NCI-H2029 (cell line): Measurements from ENCODE around the gene DMKN.

ENCODE experiments used
- DNase-seq: peaks from one replicate; lab custom pipeline; 2025; lab: John Stamatoyannopoulos, UW

DMKN gene

DNA sequence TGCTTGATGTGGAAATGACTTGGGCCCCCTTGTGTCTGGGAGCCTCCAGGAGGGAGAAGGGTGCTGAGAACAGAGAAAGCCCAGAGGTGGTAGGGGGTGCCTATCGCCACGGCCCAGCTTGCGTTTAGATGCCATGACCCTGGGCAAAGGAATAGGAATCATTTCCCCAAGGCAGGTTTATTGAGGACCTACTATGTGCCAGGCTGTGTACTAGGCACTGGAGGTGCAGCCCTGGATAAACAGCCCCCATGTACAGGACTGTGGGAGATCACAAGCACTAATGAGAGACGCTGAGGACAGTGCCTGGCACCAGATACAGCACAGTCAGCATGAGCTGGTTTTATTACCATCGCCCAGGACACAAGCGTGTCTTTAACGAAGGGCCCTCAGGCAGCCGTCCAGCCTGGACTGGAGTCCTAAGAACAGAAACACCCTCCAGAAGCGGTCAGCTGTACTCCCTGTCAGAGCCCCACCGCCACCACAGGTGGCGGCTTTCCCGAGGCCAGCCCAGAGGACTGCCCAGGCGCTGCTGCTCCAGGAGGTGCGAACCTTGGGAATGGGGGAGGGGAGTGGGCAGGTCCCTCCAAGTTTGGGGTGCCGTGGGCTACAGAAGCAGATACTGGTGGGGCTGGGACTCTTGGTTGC lies 36.6 kb upstream of the DMKN start:
- no peak for DNase-seq

DNA sequence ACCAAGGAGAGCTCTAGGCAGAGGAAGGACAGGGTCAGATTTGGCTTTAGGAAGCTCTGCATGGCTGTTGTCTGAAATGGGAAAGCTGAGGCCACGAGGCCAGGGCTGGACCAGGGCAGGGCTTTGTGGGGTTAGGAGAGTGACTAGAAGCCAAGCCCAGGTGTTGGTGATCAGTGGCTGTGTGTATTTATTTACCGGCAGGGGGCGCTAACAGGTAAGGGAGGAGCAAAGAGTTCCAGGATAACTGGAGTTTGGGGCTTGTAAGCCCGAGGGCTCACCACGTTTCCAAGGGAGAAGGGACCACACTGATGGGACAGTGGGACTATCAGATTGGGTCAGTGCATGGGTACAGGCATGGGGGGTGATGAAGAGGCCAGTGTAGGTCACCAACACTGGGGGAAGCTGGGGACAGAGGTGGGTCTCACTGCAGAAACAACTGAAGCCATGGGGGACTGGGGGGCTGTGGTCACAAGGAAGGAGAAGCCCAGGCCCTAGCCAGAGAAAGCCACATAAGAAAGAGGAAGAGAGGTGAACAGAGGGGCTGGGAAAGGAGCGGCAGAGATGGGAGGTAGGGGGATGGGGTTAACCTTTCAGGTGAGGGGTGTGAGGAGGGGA lies 35.8 kb upstream of the DMKN start:
- DNase-seq, result peak; percentile 77

DNA sequence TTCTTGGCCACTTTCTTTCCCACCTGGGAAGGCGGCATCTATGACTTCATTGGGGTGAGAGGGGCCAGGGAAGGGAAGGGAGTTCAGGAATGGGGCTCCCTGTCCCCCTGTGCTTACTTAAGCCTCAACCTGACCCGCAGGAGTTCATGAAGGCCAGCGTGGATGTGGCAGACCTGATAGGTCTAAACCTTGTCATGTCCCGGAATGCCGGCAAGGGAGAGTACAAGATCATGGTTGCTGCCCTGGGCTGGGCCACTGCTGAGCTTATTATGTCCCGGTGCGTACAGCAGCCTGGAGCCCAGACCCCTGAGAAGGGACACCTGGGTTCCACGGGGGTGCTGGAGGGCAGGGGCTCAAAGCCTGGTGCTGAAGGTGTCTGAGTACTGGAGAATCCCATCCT lies 33.1 kb upstream of the DMKN start:
- no peak for DNase-seq

DNA sequence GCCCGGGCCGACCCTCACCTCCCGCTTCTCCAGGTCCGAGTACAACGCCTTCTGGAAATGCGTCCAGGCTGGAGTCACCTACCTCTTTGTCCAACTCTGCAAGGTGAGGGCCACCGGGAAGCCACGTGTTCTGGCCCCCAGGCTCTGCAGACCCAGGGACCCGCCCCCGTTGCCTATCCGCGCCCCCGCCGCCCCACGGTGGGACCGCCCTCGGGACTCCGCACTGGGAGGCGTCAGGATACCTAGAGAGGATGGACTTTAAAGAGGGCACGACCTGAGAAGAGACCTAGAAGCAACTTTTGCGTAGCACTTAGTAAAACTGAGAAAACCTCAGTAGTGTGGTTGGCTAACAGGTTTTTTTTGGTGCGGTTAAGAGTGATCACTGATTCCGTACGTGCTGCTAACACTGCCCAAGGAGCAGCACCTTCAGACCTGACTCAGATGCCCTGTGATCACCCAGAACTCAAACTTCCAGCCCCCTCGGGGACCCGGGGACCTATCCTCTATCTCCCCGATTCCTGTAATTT lies 32.5 kb upstream of the DMKN start:
- no peak for DNase-seq

DNA sequence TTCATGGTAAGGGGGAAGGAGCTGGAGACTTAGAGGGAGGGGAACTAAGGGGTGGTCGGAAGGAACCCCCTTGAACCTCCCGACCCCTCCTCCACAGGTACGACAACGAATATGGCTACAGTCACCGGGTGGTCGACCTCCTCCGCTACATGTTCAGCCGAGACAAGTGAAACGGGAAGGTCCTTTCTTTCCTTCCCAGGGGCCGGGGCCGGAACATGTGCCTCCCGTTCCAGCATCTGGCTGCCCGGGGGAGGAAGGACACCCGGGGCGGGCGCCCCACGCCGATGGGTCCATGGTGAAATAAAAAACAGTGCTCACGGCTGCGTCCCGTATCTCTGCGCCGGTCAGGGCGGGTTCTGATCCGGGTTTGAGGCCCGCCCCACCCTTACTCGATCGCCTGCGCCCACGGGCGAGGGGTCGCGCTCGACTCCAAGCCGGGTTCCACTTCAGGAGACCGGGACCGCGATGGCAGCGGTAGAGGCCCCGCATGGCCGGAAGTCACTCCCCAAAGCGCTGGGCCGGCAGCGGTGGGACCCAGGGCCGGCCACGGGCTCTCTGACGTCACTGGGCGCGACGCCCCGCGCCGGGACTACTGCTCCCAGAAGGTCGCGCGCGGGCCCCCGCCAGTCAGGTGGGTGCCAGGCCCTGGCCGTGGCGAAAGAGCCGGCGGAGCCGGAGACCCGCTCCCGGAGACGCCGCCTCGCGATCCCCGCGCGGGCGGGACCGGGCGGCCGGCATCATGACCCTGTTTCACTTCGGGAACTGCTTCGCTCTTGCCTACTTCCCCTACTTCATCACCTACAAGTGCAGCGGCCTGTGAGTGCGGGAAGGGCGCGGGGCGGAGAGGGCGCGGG lies 31.8 kb upstream of the DMKN start, which contains the start of gene TMEM147:
TSS of gene TMEM147 (plus strand) at position 626 of the 854 bp plus-strand sequence. CDS start at position 740, 114 bp downstream.
- DNase-seq, result peak; percentile 72

DNA sequence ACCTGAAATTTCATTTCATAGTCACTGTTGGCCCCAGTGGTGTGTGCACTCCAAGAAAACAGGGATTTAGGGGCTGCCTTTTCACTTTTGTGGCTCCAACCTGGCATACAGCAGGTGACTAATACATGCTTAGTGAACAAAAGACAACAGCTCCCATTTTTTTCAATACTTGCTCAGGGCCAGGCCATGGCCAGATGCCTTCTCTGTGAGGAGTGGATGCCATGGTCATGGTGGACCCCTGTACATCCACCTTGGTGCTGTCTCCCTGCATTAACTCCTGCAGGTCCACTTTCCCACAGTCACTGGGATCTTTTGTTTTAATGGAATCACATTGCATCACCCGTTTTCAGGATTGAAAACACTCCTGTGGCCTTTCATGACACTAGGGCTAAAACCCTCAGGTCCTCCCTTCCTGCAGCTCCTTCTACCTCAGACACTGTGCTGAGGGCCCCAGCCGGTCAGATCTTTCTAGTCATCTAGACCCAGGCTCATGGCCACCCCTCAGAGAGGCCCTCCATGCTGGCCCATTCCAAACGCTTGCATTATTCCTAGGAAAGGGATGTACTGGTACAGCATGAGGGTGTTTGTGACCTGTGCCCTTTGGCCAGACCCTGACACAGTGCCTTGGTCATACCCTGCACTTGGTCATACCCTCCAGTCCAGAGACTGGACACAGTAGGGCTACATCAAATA lies 30.8 kb upstream of the DMKN start:
- no peak for DNase-seq

DNA sequence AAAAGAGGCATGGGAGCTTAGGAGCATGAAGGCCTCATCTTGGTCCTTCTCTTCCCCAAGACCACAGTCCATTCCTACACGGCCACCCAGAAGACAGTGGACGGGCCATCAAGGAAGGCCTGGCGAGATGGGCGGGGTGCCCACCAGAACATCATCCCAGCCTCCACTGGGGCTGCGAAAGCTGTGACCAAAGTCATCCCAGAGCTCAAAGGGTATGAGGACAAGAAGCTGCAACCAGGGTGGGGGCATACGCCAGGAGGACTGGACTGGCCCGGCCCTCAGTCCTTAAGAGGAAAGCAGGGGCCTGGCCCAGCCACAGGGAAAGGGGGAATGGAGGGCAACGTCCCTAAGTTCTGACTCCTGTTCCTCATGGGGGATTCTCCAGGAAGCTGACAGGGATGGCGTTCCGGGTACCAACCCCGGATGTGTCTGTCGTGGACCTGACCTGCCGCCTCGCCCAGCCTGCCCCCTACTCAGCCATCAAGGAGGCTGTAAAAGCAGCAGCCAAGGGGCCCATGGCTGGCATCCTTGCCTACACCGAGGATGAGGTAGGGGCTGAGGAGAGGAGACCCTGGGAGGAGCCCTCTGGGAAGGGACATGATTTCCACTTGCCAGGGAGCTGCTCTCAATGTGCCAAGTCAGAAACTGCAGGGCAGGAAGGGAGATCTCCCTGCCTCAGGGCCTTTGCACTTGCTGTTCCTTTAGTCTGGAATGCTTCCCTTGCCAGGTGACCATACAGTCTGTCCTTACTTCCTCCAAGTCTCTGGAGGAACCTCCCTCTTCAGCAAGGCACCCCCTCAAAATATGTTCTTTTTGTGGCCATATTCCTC lies 30.0 kb upstream of the DMKN start:
- no peak for DNase-seq

DNA sequence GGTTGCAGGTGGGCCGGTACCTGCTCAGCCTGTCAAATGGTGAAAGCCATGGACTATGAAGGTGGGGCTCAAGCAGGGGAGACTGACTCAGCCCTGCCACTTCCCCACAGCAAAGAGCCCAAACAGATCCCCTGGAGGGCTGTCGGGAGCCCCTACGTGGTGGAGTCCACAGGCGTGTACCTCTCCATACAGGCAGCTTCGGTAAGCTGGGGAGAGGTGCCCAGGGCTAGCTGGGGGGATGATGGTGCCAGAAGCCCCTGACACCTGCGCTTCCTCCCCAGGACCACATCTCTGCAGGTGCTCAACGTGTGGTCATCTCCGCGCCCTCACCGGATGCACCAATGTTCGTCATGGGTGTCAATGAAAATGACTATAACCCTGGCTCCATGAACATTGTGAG lies 28.8 kb upstream of the DMKN start:
- DNase-seq, result no peak

DNA sequence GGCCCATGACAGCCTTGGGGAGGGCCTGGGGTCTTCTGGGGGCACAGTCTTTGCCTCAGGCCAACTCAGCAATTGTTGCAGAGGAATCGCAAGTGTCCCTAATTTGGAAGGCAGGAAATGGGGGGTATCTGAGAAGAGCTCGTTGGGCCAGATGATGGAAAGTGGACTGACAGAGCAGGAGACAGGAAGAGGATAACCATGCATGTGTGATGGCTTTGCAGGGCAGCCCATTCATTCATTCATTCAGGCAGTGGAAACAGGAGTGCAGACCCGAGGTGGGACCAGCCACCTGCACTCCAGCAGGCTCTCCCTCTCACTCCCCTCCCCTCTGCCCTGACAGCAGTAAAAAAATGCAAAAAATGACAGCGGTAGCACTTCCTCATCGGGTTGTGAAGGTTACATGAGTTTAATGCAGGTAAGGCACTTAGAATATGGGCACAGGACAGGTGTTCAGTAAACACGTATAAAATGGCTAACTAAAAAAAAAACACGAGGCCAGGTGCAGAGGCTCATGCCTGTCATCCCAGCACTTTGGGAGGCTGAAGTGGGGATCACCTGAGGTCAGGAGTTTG lies 27.0 kb upstream of the DMKN start:
- no peak for DNase-seq

DNA sequence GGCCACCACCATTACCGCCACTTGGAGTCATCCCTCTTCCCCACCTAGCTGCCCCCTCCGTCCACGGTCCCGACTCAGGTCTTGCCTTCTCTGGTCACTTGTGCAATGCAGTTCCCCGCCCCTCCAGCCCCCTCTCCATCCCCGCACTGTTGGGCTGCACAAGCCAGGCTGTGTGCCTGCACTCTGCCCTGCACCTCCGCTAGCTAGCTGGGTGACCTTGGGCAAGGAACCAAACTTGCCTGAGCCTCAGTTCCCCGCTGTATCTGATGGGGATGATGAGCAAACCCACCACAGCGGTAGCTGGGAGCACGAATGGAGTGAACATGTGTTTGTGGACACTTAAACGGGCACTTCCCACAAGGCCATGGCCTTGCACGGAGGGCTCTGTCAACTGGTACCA lies 26.4 kb upstream of the DMKN start:
- no peak for DNase-seq

DNA sequence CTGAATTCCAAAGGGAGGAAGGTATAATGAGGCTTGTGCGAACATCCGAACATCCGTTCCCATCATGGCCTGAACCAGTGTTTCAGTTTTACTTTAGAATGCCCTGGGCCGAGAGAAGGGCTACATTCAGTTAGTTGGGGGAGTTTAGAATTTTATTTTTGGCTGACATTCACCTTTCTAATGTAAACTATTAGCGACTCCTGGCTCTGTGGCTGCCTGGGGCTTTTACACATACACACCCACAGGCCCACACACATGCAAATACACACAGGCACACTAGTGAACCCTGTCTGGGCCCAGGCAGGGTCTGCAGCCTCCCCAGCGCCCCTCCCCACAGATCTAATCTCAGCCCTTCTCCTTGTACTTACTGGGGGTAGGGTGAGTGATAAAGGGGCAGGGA lies 25.9 kb upstream of the DMKN start:
- no peak for DNase-seq

DNA sequence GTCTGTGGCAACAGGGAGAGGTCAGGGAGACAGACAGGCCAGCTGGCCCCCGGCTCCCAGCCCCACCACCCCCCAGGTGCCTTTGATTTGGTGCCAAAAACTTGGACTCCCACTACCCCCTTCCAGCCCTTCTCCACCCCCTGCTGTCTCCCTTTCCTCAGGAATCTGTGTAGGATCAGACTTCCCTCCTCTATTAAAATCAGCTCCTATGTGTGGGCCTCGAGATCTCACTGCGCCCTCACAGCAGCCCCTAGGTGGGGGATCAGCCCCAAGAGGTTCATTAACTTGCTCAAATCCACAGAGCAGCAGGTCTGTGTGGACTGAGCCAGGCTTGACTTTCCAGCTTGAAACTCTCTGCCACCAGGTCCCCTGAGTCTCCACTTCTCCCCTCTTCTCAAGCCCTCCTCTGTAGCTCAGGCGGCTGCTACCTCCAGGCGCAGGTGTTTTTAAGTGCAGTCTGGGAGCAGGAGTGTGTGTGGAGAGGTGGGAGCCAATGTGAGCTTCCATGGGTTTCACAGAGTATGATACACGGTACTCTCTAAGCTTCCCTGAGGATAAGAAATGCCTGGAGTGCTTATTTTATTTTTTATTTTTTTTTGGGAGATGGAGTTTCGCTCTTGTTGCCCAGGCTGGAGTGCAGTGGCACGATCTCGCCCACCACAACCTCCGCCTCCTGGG lies 21.5 kb upstream of the DMKN start:
- DNase-seq, result no peak

DNA sequence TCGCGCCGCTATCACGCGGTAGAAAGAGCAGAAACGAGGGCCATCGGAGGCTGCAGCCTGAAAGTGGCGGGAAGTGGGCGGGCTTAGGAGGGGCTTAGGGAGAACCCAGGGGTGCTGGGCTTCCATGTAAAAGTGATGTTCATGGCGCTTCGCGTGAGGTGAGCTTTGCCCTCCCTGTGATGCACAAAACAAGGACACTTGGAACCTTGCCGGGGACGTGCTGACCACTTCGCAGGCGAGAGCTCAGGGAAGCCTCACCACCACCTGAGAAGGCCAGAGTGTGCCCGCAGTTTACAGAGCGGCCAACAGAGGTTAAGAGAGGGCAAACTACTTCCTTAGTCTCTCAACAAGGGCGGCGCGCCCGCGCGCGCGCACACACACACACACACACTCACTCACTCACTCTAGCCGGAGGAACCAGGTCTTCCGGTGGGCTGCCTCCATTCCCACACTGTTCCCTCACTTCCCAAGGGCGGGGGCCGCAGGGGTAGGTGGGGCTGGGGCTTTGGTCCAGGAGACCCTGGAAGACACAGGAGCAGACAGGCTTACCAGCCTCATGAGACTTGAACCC lies 20.5 kb upstream of the DMKN start:
- no peak for DNase-seq

DNA sequence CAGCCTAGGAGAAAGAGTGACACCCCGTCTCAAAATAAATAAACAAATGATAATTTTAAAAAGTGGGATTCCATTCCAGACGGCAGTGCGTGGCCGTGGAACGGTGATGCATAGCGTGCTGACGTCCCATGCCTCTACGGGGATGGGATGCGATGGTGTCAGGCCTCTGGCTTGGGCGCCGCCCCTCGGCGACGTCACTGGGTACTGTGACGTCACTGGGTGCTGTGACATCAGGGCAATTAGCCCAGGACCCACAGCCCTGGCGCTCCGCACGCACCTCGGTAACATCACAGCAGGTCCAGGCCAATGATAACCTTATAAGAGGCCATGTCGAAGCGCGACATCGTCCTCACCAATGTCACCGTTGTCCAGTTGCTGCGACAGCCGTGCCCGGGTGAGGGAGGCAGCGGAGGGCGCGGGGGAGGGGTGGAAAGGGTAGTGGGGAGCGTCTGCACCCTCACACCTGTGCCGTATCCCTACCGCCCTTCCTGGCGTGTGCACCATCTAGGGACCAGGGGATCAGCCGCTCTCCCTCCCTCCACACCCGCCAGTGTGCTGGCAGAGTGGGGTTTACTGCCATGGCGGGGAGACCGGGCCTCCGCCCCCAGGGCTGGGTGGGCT lies 19.9 kb upstream of the DMKN start, which contains the start of gene GAPDHS:
TSS of gene GAPDHS (plus strand) at position 256 of the 621 bp plus-strand sequence. CDS start at position 328, 72 bp downstream.
- no peak for DNase-seq

DNA sequence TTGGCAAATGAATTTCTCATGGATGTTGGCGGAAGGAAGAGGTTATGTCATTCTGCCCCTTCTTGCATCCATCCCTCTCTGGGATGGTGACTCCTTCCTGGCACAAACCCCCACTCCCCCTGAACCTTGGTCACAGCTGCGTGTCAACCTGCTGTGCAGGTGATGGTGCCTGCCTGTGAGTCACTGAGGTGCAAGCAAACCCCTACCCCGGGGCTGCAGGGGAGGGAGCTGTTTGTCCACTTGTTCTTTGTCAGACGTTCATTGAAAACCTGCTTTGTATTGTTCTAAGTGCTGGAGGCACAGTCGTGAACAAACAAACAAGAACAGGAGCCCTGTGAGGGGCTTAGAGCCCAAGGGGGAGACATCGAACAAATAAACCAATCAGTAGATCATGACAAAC lies 17.8 kb upstream of the DMKN start:
- no peak for DNase-seq

DNA sequence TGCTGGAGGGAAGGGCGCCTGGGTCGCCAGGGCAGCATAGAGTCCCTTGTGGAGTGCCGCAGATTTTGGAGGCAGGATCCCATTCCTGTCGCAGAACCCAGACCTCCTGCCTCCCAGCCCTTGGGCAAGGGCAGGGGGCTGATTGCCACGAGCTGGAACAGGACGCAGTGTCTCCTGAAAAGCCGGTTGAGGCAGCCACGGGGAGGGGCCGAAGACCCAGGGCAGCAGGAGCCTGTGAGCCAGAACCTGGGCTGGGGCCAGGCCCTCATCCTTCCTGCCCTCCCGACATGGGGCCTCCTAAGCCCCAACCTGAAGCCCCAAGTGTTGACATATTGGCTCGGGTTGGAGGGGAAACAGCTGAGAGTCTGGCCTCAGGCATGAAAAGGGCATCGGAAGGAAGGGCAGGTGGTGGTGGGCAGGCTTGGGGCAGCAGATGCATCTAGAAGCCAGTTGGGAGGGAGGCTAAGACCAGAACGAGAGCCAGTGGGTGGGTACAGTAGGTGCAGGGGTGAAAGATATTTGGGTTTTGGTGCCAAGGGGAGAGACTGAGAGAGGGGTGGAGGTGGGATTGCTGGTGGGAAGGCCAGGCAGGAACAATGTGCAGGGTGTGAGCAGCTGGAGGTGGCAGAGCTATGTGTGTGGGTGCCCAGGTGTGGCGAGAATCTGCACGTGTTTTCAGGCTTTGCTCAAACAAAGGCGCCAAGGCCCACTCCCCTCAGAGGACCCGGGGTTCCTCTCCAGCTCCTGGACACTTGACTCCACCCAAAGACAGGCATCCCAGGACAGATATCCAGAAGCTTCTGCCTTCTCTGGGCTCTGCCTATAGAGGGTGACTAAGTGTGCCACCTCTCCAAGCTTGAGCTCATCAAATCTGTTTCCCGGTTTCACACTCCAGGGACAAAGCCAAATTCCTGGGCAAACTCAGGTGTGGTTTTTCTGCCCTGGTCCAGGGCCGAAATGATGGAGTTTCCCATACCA lies 16.1 kb upstream of the DMKN start:
- DNase-seq, result no peak

DNA sequence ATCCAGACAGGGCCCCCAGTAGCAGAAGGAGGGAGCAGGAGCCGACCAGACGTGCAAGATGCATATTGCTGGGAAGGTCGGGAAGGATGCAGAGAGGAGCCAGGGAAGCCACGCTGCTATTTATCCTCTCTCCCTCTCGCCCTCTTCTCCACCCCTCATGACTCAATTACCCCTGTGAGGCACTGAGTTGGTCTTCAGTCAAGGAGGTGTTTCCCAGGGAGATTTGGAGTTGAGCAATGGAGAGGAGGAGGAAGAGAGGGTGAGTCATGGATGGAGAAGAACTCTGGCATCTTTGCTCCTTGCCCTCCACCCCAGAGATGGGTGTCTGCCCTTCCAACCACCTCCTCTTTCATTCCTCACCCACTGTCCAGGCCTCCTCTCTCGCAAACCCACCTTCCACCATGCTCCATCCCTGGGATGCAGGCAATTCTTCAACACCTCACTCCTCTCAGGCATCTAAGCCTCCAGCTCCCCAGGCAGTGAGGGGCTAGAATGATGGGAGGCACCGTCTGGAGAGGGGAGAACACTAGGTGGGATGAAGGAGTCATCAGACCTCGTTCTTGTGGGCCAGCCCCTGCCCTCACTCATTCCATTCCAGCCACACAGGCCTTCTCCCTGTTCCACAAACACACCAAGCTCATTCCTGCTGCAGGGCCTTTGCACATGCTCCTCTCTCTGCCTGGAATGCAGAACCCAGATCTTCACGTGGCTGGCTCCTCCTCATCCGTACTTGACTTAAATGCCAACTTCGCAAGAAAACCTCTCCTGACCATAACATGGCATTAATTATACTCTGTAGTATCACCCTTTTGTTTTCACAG lies 15.0 kb upstream of the DMKN start, which contains the start of gene SBSN:
TSS of gene SBSN (minus strand) at position 94 of the 821 bp plus-strand sequence. CDS start at position 64, 30 bp downstream.
- DNase-seq, result no peak
